ENCODE results near the gene CD163L1. TPM values are rescaled to one million over a fixed set of nuclear protein-coding genes. Genes with fewer than 3 reads are reported as not detected.

CD163L1 gene
- total and polyA plus RNA-seq, 8 donors, result 5.0 to 8.4 (median 6.3) TPM

DNA sequence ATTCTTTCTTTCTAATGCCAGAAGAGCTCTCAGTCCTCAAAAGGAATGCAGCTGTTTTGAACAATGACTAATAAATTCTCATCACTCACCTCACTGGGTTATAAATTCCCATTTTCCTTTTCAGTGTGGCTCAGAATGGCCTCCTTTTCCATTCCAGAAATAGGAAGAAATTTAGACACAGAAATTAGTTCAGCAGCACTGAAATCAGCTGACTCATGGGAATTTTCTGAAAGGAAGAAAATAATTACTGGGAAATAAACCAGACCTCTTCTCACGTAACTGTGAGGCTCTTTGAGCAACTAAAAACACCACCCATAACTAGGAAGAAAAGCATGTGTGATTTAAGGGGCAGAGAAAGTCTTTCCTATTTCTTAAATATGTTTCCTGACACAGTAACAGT is 35.8 kb upstream of the CD163L1 start:
- H3K4me1 ChIP-seq, result no peaks in the 10 kb centered on the region
- ATAC-seq (no peak), DNase-seq (no peak)
- no peaks in the 10 kb centered on the region for H3K9me3 ChIP-seq
- H3K36me3 ChIP-seq, result peaks cover 0 to 40% of the 10 kb centered on the region in 2 donors
- H3K4me3 ChIP-seq, result no peak overlapping the region
- intact Hi-C loops (cut with DNase I), result no loop called here
- no peak overlapping the region for H3K27ac ChIP-seq
- no peaks in the 10 kb centered on the region for H3K27me3 ChIP-seq
- TF ChIP-seq, protein P1, sequence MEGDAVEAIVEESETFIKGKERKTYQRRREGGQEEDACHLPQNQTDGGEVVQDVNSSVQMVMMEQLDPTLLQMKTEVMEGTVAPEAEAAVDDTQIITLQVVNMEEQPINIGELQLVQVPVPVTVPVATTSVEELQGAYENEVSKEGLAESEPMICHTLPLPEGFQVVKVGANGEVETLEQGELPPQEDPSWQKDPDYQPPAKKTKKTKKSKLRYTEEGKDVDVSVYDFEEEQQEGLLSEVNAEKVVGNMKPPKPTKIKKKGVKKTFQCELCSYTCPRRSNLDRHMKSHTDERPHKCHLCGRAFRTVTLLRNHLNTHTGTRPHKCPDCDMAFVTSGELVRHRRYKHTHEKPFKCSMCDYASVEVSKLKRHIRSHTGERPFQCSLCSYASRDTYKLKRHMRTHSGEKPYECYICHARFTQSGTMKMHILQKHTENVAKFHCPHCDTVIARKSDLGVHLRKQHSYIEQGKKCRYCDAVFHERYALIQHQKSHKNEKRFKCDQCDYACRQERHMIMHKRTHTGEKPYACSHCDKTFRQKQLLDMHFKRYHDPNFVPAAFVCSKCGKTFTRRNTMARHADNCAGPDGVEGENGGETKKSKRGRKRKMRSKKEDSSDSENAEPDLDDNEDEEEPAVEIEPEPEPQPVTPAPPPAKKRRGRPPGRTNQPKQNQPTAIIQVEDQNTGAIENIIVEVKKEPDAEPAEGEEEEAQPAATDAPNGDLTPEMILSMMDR (IDR thresholded peaks at IDR 0.05), result no peak

DNA sequence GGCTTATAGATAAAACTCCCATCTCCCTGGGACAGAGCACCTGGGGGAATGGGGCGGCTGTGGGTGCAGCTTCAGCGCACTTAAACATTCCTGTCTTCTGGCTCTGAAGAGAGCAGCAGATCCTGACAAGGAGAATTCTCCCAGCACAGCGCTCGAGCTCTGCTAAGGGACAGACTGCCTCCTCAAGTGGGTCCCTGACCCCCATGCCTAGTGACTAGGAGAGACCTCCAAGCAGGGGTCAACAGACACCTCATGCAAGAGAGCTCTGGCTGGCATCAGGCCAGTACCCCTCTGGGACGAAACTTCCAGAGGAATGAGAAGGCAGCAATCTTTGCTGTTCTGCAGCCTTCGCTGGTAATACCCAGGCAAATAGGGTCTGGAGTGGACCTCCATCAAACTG is 28.1 kb upstream of the CD163L1 start:
- H3K4me3 ChIP-seq, result no peak overlapping the region
- peaks cover 0 to 30% of the 10 kb centered on the region in 2 donors for H3K36me3 ChIP-seq
- no peaks in the 10 kb centered on the region for H3K9me3 ChIP-seq
- no peak for ATAC-seq
- TF ChIP-seq, protein P1 (IDR thresholded peaks at IDR 0.05), result no peak
- no peak for DNase-seq
- no peak overlapping the region for H3K27ac ChIP-seq
- no peaks in the 10 kb centered on the region for H3K27me3 ChIP-seq
- intact Hi-C loops (cut with DNase I), result no loop called here
- H3K4me1 ChIP-seq, result no peaks in the 10 kb centered on the region

DNA sequence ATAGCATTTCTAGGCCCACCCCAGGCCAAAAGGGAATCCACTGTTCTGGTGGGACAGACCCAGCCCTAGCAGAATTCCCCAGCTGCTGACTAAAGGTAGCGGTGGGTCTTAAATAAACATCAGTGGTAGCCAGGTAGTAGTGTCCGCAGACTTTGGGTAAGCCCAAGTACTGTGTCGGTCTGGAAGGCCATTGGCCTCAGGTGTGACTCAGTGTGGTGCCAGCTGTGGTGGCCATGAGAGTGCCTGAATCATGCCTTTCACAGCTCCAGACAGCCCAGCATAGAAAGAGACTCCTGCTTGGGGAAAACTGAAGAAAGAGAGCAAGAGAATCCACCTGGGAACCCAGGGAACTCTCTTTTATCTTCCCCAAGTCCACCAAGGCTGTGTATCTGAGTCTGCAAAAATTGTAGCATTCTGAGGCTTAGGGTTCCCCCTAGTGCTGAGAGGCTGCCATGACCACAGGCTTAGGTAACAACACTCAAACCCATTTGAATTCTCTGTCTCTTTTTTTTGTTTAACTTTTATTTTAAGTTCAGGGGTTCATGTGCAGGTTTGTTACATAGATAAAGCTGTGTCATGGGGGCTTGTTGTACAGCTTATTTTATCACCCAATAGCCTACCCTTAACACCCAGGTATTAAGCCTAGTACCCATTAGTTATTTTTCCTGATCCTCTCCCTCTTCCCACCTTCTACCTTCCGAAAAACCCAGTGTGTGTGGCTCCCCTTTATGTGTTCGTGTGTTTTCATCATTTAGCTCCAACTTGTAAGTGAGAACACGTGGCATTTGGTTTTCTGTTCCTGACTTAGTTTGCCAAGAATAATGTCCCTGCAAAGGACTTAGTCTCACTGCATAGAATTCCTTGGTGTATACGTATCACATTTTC is 16.7 kb upstream of the CD163L1 start:
- Histone ChIP-seq H3K27me3 (no peaks in the 10 kb centered on the region), H3K27ac (no peak overlapping the region), H3K9me3 (no peaks in the 10 kb centered on the region), H3K4me1 (no peaks in the 10 kb centered on the region), H3K36me3 (no peaks in the 10 kb centered on the region), H3K4me3 (no peak overlapping the region)
- ATAC-seq (peak; percentile 98), DNase-seq (peak in 2 of 4 donors; percentile 17 to 41)
- TF ChIP-seq, protein P1 (IDR thresholded peaks at IDR 0.05), result peak; percentile 82 to 84
- intact Hi-C loops (cut with DNase I), result loop anchor here in 1 of 2 donors (5.0 kb wide), 1 partner anchor 238 kb away; no protein-coding TSS in a partner anchor

DNA sequence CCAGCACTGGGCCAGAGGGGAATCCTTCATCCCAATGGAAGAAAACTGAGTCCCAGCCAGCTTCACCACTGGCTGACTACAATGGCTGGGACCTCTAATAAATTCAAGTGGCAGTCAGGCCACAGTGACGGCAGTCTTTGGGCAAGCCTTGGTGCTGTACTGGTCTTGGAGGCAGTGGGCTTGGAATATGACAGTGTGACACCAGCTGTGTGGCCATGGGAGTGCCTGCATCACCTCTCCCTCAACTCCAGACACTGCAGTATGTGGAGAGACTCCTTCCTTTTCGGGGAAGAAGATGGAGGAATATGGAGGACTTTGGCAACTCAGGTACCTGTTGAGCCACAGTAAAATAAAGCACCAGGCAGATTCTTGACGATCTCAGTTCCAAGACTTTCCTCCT is 16.0 kb upstream of the CD163L1 start:
- intact Hi-C loops (cut with DNase I), result loop anchor here (5.0 to 10.0 kb wide), 2 partner anchors 235 to 238 kb away; no protein-coding TSS in a partner anchor
- no peaks in the 10 kb centered on the region for H3K4me1 ChIP-seq
- H3K4me3 ChIP-seq, result no peak overlapping the region
- TF ChIP-seq, protein P1 (IDR thresholded peaks at IDR 0.05), result no peak
- H3K9me3 ChIP-seq, result no peaks in the 10 kb centered on the region
- H3K27ac ChIP-seq, result no peak overlapping the region
- DNase-seq (peak in 1 of 4 donors; percentile 25), ATAC-seq (peak; percentile 12)
- H3K36me3 ChIP-seq, result no peaks in the 10 kb centered on the region
- H3K27me3 ChIP-seq, result no peaks in the 10 kb centered on the region

GRCh38 chr12:7451756-7452155 is 7.8 kb upstream of the CD163L1 start:
- Histone ChIP-seq H3K4me1 (no peaks in the 10 kb centered on the region), H3K9me3 (no peaks in the 10 kb centered on the region), H3K36me3 (no peaks in the 10 kb centered on the region), H3K27me3 (no peaks in the 10 kb centered on the region), H3K4me3 (no peak overlapping the region), H3K27ac (no peak overlapping the region)
- ATAC-seq (no peak), DNase-seq (no peak)
- TF ChIP-seq, protein P1 (IDR thresholded peaks at IDR 0.05), result no peak
- intact Hi-C loops (cut with DNase I), result loop anchor here in 1 of 2 donors (10.0 kb wide), 1 partner anchor 227 kb away; no protein-coding TSS in a partner anchor

All from left lung (tissue), 10 donors.